Large intestine (tissue), 12 donors: Measurements from ENCODE around the gene CNTNAP1. TPM values are rescaled to one million over a fixed set of nuclear protein-coding genes. Genes with fewer than 3 reads are reported as not detected.
A peak's percentile ranks its signal among the peaks of the same experiment; 100 is the strongest.

Experiments
- DNase-seq, 2 donors: peaks; one replicate each; pipeline versions ENCODE4 v3.0.0 to v3.0.0-alpha.2; 2013
- H3K27ac ChIP-seq: one replicate; pipeline ENCODE4 v1.5.1; 2013; ENCODE audit warnings: low read length
- H3K27me3 ChIP-seq: 2 replicates; pipeline ENCODE4 v1.6.1; 2013; ENCODE audit warnings: low read length; ENCODE audit not compliant: control insufficient read depth, insufficient read depth
- H3K36me3 ChIP-seq: 2 replicates; pipeline ENCODE4 v1.6.1; 2013; ENCODE audit warnings: low read length; ENCODE audit not compliant: control insufficient read depth, insufficient read depth
- H3K4me1 ChIP-seq: one replicate; pipeline ENCODE4 v1.6.1; 2013; ENCODE audit warnings: low read length; ENCODE audit not compliant: control insufficient read depth, insufficient read depth
- H3K4me3 ChIP-seq: one replicate; pipeline ENCODE4 v1.5.1; 2013; ENCODE audit warnings: low read length
- H3K9me3 ChIP-seq: one replicate; pipeline ENCODE4 v1.6.1; 2013; ENCODE audit warnings: mild to moderate bottlenecking, low read depth, low read length, moderate library complexity; ENCODE audit not compliant: control insufficient read depth
- WGBS: methylation state at CpG from one replicate; pipeline ENCODE4 v1.1.5; 2013; ENCODE audit warnings: low lambda C conversion rate; ENCODE audit not compliant: insufficient coverage; 5-methylcytosine and 5-hydroxymethylcytosine counted together
- long read RNA-seq, 11 donors: transcript quantifications; one replicate each; lab custom pipeline, GENCODE V29; 2026
- polyA plus RNA-seq: library from polyadenylated mRNA; unstranded; fragments of 120-200 nt; gene quantifications from one replicate; pipeline ENCODE4 v1.2.1, GENCODE V29; 2013

The CNTNAP1 gene
- polyA plus RNA-seq, result 7.5 TPM
- long read RNA-seq, donor 1, result 0 reads
- long read RNA-seq, donor 2, result 0 reads
- long read RNA-seq, donor 3, result 0 reads
- long read RNA-seq, donor 4, result 0 reads
- long read RNA-seq, donor 5, full-length matches to known transcripts, result 1 of 1 reads
- long read RNA-seq, donor 5, partial matches to known transcripts, result 0 of 1 reads
- long read RNA-seq, donor 5, other reads (novel, unspliced or antisense), result 0 of 1 reads
- long read RNA-seq, donor 6, partial matches to known transcripts, result 5 of 5 reads
- long read RNA-seq, donor 6, other reads (novel, unspliced or antisense), result 0 of 5 reads
- long read RNA-seq, donor 7, partial matches to known transcripts, result 0 of 1 reads
- long read RNA-seq, donor 7, other reads (novel, unspliced or antisense), result 0 of 1 reads
- long read RNA-seq, donor 8, full-length matches to known transcripts, result 1 of 6 reads
- long read RNA-seq, donor 8, partial matches to known transcripts, result 5 of 6 reads
- long read RNA-seq, donor 8, other reads (novel, unspliced or antisense), result 0 of 6 reads
- long read RNA-seq, donor 9, result 0 reads
- long read RNA-seq, donor 10, result 0 reads
- long read RNA-seq, donor 11, result 0 reads

- peaks cover 68% of the 10 kb centered on the region for H3K27me3 ChIP-seq
- H3K27ac ChIP-seq, result peak within 1 kb of the TSS; percentile 46
- H3K4me1 ChIP-seq, result peaks cover 75% of the 10 kb centered on the region
- H3K36me3 ChIP-seq, result no peaks in the 10 kb centered on the region
- WGBS, result 19% methylated on average over 6 of the region's 22 CpGs
- peak within 1 kb of the TSS; percentile 42 for H3K4me3 ChIP-seq
- peaks cover 15% of the 10 kb centered on the region for H3K9me3 ChIP-seq
- DNase-seq, result peak in 1 of 2 donors; percentile 67
These were observed at the start of gene CNTNAP1 for GRCh38 chr17:42681976-42682721. Gene CNTNAP1, plus strand, starts transcription at chr17:42682531. Its CDS starts 299 bp downstream, at chr17:42682830.

- DNase-seq, result peak; percentile 42 to 78
- no peaks in the 10 kb centered on the region for H3K27me3 ChIP-seq
- H3K4me1 ChIP-seq, result peaks cover 6% of the 10 kb centered on the region
- peak overlapping the region; percentile 83 for H3K27ac ChIP-seq
- H3K9me3 ChIP-seq, result no peaks in the 10 kb centered on the region
- H3K4me3 ChIP-seq, result no peak overlapping the region
- WGBS, result no CpG with 5 or more reads among the region's 9 CpGs
- H3K36me3 ChIP-seq, result no peaks in the 10 kb centered on the region
These were observed 49.3 kb upstream of the CNTNAP1 start for GRCh38 chr17:42632949-42633444.

- Histone ChIP-seq H3K4me1 (no peaks in the 10 kb centered on the region), H3K27me3 (peaks cover 4% of the 10 kb centered on the region), H3K4me3 (no peak overlapping the region), H3K9me3 (no peaks in the 10 kb centered on the region), H3K36me3 (no peaks in the 10 kb centered on the region), H3K27ac (no peak overlapping the region)
- WGBS, result 40% methylated on average over 1 of the region's 7 CpGs
- DNase-seq, result no peak
These were observed 42.7 kb upstream of the CNTNAP1 start for GRCh38 chr17:42639525-42640113.

- Histone ChIP-seq H3K9me3 (no peaks in the 10 kb centered on the region), H3K4me3 (no peak overlapping the region), H3K27me3 (peaks cover 4% of the 10 kb centered on the region), H3K27ac (no peak overlapping the region), H3K36me3 (no peaks in the 10 kb centered on the region), H3K4me1 (no peaks in the 10 kb centered on the region)
- WGBS, result no CpG with 5 or more reads among the region's 4 CpGs
- no peak for DNase-seq
These were observed 42.2 kb upstream of the CNTNAP1 start for GRCh38 chr17:42640121-42640520.

GRCh38 chr17:42642336-42642735 lies 40.0 kb upstream of the CNTNAP1 start:
- H3K36me3 ChIP-seq, result no peaks in the 10 kb centered on the region
- H3K27ac ChIP-seq, result no peak overlapping the region
- no CpG with 5 or more reads among the region's 2 CpGs for WGBS
- no peaks in the 10 kb centered on the region for H3K9me3 ChIP-seq
- no peaks in the 10 kb centered on the region for H3K4me1 ChIP-seq
- DNase-seq, result no peak
- peaks cover 4% of the 10 kb centered on the region for H3K27me3 ChIP-seq
- H3K4me3 ChIP-seq, result no peak overlapping the region

GRCh38 chr17:42647778-42648177 lies 34.6 kb upstream of the CNTNAP1 start:
- WGBS, result no CpG with 5 or more reads among the region's 5 CpGs

GRCh38 chr17:42651392-42651791 lies 30.9 kb upstream of the CNTNAP1 start:
- H3K36me3 ChIP-seq, result no peaks in the 10 kb centered on the region
- DNase-seq, result no peak
- H3K9me3 ChIP-seq, result no peaks in the 10 kb centered on the region
- H3K4me3 ChIP-seq, result no peak overlapping the region
- no CpG with 5 or more reads among the region's 4 CpGs for WGBS
- H3K4me1 ChIP-seq, result peaks cover 5% of the 10 kb centered on the region
- H3K27me3 ChIP-seq, result peaks cover 5% of the 10 kb centered on the region
- H3K27ac ChIP-seq, result no peak overlapping the region

More at GRCh38 chr17:42647778-42648177, 34.6 kb upstream of the CNTNAP1 start:
- Histone ChIP-seq H3K4me1 (no peaks in the 10 kb centered on the region), H3K27me3 (no peaks in the 10 kb centered on the region), H3K27ac (no peak overlapping the region), H3K9me3 (no peaks in the 10 kb centered on the region), H3K36me3 (no peaks in the 10 kb centered on the region), H3K4me3 (no peak overlapping the region)
- no peak for DNase-seq

- no peaks in the 10 kb centered on the region for H3K9me3 ChIP-seq
- H3K27ac ChIP-seq, result peak overlapping the region; percentile 36
- peak overlapping the region; percentile 26 for H3K4me3 ChIP-seq
- DNase-seq, result peak; percentile 53 to 54
- H3K27me3 ChIP-seq, result peaks cover 5% of the 10 kb centered on the region
- 8% methylated on average over 2 of the region's 42 CpGs for WGBS
- H3K4me1 ChIP-seq, result peaks cover 5% of the 10 kb centered on the region
- no peaks in the 10 kb centered on the region for H3K36me3 ChIP-seq
These were observed 28.9 kb upstream of the CNTNAP1 start for GRCh38 chr17:42653179-42654124.

GRCh38 chr17:42655528-42655927 lies 26.8 kb upstream of the CNTNAP1 start:
- Histone ChIP-seq H3K27ac (no peak overlapping the region), H3K9me3 (no peaks in the 10 kb centered on the region), H3K27me3 (peaks cover 5% of the 10 kb centered on the region), H3K4me3 (no peak overlapping the region), H3K4me1 (peaks cover 15% of the 10 kb centered on the region), H3K36me3 (no peaks in the 10 kb centered on the region)
- no CpG with 5 or more reads among the region's 2 CpGs for WGBS
- DNase-seq, result no peak
